LNCaP clone FGC (cell line): Measurements from ENCODE around the gene MAP2K6.

Experiments
- DNase-seq: peaks from one replicate; pipeline ENCODE4 v3.0.0-alpha.2; 2011; ENCODE audit warnings: low read depth
- H3K4me3 ChIP-seq: 2 replicates; pipeline ENCODE4 v1.5.1; 2011; ENCODE audit warnings: mild to moderate bottlenecking, low read depth, low read length, control low read depth
- TF ChIP-seq, protein P1 (sequence below): IDR thresholded peaks from 2 replicates; pipeline ENCODE4 v1.5.1; 2012; ENCODE audit warnings: mild to moderate bottlenecking; ENCODE audit not compliant: control insufficient read depth, insufficient read depth; ENCODE audit errors: extremely low read depth

Gene MAP2K6

DNA sequence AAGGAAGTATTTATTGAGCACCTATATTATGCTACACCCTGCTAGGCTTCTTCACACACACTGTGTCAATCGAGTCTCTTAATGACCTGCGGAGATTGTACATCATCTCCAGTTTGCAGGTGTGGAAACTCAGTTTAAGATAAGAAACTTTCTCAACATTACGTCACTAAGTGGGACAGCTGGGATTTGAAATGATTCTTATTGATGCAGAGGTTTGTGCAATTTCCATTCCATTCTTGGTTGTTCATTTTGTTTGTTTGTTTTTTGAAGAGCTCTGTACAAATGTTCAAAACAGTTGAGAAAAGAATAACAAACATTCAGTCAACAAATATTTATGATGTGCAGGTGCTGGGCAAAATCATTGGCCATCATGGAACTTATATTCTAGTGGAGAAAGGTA lies 84.8 kb downstream of the MAP2K6 start:
- H3K4me3 ChIP-seq, result no peak overlapping the region
- TF ChIP-seq, protein P1, sequence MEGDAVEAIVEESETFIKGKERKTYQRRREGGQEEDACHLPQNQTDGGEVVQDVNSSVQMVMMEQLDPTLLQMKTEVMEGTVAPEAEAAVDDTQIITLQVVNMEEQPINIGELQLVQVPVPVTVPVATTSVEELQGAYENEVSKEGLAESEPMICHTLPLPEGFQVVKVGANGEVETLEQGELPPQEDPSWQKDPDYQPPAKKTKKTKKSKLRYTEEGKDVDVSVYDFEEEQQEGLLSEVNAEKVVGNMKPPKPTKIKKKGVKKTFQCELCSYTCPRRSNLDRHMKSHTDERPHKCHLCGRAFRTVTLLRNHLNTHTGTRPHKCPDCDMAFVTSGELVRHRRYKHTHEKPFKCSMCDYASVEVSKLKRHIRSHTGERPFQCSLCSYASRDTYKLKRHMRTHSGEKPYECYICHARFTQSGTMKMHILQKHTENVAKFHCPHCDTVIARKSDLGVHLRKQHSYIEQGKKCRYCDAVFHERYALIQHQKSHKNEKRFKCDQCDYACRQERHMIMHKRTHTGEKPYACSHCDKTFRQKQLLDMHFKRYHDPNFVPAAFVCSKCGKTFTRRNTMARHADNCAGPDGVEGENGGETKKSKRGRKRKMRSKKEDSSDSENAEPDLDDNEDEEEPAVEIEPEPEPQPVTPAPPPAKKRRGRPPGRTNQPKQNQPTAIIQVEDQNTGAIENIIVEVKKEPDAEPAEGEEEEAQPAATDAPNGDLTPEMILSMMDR, result no peak

DNA sequence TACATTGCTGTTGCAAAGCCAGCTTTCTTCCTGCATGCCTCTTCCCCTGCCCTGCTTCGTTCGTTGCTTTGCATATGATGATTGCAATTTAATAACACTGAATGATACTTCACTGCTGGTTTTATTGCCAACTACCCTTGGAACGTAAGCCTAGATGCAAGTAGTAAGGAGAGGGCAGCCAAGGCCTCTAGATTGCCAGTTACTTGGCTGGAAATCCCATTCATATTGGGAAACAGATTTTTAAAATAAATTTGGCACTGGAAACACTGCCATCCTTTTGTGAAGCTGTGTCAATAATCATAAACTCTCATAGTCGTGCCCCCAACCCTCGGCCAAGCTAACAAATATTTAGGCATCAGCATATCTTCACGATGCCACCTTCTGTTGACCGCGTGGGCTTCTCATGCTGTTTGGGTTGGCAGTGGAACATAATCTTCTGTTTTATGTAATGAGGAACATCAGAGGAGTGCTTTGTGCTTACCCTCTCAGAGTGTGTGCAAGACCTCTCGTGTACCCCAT lies 86.5 kb downstream of the MAP2K6 start:
- TF ChIP-seq, protein P1, result 0 out of 2 replicates have a peak, but pooled peaks have one; percentile 5
- H3K4me3 ChIP-seq, result no peak overlapping the region
- peak; percentile 81 for DNase-seq

More for the DNA sequence above, 84.8 kb downstream of the MAP2K6 start:
- DNase-seq, result no peak

- DNase-seq, result peak; percentile 58
- TF ChIP-seq, protein P1, result no peak
- H3K4me3 ChIP-seq, result peak overlapping the region; percentile 11
Observed at GRCh38 chr17:69501591-69502468, 87.3 kb downstream of the MAP2K6 start.

GRCh38 chr17:69503711-69504110 lies 89.2 kb downstream of the MAP2K6 start:
- DNase-seq, result no peak
- TF ChIP-seq, protein P1, result no peak
- no peak overlapping the region for H3K4me3 ChIP-seq

DNA sequence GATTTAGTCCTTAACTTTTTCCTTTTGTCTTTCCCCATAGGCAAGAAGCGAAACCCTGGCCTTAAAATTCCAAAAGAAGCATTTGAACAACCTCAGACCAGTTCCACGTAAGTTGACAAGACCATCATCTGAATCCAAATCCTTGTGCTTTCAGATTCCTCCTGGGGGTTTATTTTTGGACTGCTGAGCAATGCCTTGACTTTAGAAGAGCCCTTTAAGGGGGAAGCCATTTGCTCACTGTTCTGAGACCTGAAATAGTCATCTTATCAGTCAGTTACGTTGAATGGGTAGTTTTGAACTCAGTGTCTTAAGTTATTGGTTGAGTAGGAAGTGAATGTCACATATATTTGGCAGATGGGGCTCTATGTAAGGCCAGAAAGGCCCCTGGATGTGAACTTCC lies 91.2 kb downstream of the MAP2K6 start:
- no peak for DNase-seq
- TF ChIP-seq, protein P1, result no peak
- no peak overlapping the region for H3K4me3 ChIP-seq

- no peak for DNase-seq
- H3K4me3 ChIP-seq, result no peak overlapping the region
- TF ChIP-seq, protein P1, result peak; percentile 35
Observed at GRCh38 chr17:69506489-69506888, 92.0 kb downstream of the MAP2K6 start.
